ENCODE measurements around the gene FAM50A.
A peak's percentile ranks its signal among the peaks of the same experiment; 100 is the strongest.
"Not testable (repeated sequence)": the region's sequence is repeated elsewhere in the genome, so short reads cannot be mapped to it uniquely, and the experiment has no call there.

FAM50A gene

DNA sequence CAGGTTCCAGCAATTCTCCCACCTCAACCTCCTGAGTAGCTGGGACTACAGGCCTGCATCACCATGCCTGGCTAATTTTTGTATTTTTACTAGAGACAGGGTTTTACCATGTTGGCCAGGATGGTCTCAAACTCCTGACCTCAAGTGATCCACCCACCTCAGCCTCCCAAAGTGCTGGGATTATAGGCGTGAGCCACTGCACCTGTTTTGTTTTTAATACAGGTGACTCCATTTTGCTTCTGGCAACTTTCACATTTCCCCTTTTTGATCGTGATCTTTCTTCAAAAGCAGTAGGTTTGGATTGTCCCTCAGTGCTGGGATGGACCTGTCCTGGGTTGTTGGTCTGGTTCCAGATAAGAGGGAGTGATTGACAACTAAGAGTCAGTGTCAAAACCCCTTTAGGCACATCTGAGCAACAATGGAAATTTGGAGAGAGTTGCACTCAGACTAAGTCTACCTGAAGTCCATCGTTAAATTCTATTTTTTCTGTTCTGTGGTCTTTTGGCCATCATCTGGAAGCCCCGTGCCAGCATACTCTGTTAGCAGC lies 52.7 kb downstream of the FAM50A start:
- CTCF ChIA-PET; H3K36me3 ChIP-seq (ENCODE audit: control insufficient read depth in 2 of 2, insufficient read depth in 1 of 2, low read length in 2 of 2); H3K4me1 ChIP-seq (ENCODE audit: control insufficient read depth, insufficient read depth, low read length); H3K9me3 ChIP-seq (ENCODE audit: control insufficient read depth, insufficient read depth, low read depth, low read length); H3K4me3 ChIP-seq (ENCODE audit: low read depth, low read length); H3K27ac ChIP-seq (ENCODE audit: extremely low read depth, low read depth, low read length): not testable (repeated sequence)
- POLR2A ChIA-PET = interaction anchor here (0.7 to 1.1 kb wide), 2 partner anchors 10 to 126 kb away, joined by 3 to 4 read pairs; partner anchors contain the start of gene UBL4A
- TF ChIP-seq, protein P1, sequence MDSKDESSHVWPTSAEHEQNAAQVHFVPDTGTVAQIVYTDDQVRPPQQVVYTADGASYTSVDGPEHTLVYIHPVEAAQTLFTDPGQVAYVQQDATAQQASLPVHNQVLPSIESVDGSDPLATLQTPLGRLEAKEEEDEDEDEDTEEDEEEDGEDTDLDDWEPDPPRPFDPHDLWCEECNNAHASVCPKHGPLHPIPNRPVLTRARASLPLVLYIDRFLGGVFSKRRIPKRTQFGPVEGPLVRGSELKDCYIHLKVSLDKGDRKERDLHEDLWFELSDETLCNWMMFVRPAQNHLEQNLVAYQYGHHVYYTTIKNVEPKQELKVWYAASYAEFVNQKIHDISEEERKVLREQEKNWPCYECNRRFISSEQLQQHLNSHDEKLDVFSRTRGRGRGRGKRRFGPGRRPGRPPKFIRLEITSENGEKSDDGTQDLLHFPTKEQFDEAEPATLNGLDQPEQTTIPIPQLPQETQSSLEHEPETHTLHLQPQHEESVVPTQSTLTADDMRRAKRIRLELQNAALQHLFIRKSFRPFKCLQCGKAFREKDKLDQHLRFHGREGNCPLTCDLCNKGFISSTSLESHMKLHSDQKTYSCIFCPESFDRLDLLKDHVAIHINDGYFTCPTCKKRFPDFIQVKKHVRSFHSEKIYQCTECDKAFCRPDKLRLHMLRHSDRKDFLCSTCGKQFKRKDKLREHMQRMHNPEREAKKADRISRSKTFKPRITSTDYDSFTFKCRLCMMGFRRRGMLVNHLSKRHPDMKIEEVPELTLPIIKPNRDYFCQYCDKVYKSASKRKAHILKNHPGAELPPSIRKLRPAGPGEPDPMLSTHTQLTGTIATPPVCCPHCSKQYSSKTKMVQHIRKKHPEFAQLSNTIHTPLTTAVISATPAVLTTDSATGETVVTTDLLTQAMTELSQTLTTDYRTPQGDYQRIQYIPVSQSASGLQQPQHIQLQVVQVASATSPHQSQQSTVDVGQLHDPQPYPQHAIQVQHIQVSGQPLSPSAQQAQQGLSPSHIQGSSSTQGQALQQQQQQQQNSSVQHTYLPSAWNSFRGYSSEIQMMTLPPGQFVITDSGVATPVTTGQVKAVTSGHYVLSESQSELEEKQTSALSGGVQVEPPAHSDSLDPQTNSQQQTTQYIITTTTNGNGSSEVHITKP (tag by site-specific recombination; IDR thresholded peaks at IDR 0.05) = peak; percentile 64
